OCI-LY1 (cell line): Measurements from ENCODE around the gene ACAA1.

ENCODE experiments used
- H2AFZ ChIP-seq: fragments of 200-600 bp; sonication (generic), shearing (Covaris generic); 2 replicates; pipeline ENCODE4 v1.6.0; 2014; ENCODE audit warnings: antibody characterized with exemption, mild to moderate bottlenecking, low read length
- H3F3A ChIP-seq: fragments of 200-600 bp; sonication (generic), shearing (Covaris generic); 2 replicates; pipeline ENCODE4 v1.6.0; 2014; ENCODE audit warnings: mild to moderate bottlenecking, antibody characterized with exemption, low read length, moderate library complexity; ENCODE audit not compliant: insufficient read depth
- H3K27ac ChIP-seq: fragments of 200-600 bp; sonication (generic); 2 replicates; pipeline ENCODE4 v1.5.1; 2014; ENCODE audit warnings: low read length, mixed run types, mild to moderate bottlenecking, low read depth; ENCODE audit not compliant: poor library complexity, severe bottlenecking
- H3K27me3 ChIP-seq: fragments of 200-600 bp; sonication (generic); 2 replicates; pipeline ENCODE4 v1.6.0; 2014; ENCODE audit warnings: antibody characterized with exemption, mild to moderate bottlenecking, low read length, moderate library complexity; ENCODE audit not compliant: insufficient read depth
- H3K36me3 ChIP-seq: fragments of 200-600 bp; sonication (generic); 2 replicates; pipeline ENCODE4 v1.6.1; 2014; ENCODE audit warnings: mild to moderate bottlenecking, antibody characterized with exemption, low read length, moderate library complexity, mixed read lengths; ENCODE audit not compliant: insufficient read depth
- H3K4me1 ChIP-seq: fragments of 200-600 bp; sonication (generic); 2 replicates; pipeline ENCODE4 v1.5.1; 2014; ENCODE audit warnings: mild to moderate bottlenecking, low read length, moderate library complexity; ENCODE audit not compliant: insufficient read depth, severe bottlenecking
- H3K4me2 ChIP-seq: fragments of 200-600 bp; sonication (generic), shearing (Covaris generic); 2 replicates; pipeline ENCODE4 v1.6.1; 2014; ENCODE audit warnings: low read length
- H3K4me3 ChIP-seq: fragments of 200-600 bp; sonication (generic); 2 replicates; pipeline ENCODE4 v1.5.1; 2014; ENCODE audit warnings: low read length, low read depth, mild to moderate bottlenecking, mixed read lengths; ENCODE audit not compliant: poor library complexity, severe bottlenecking
- H3K79me2 ChIP-seq: fragments of 200-600 bp; shearing (Covaris generic); 2 replicates; pipeline ENCODE4 v1.6.1; 2016; ENCODE audit warnings: mixed run types, low read length, mixed read lengths; ENCODE audit not compliant: insufficient read depth
- H3K9ac ChIP-seq: fragments of 200-600 bp; sonication (generic), shearing (Covaris generic); 2 replicates; pipeline ENCODE4 v1.6.1; 2014; ENCODE audit warnings: mild to moderate bottlenecking, low read length, mixed read lengths
- H3K9me2 ChIP-seq: fragments of 200-600 bp; sonication (generic), shearing (Covaris generic); 2 replicates; pipeline ENCODE4 v1.6.1; 2014; ENCODE audit warnings: low read depth, mild to moderate bottlenecking, low read length, mixed read lengths
- H3K9me3 ChIP-seq: fragments of 200-600 bp; shearing (Covaris generic); 2 replicates; pipeline ENCODE4 v1.6.1; 2014; ENCODE audit warnings: low read length, mixed read lengths
- H4K20me1 ChIP-seq: fragments of 200-600 bp; sonication (generic), shearing (Covaris generic); 2 replicates; pipeline ENCODE4 v1.6.0; 2016; ENCODE audit warnings: mild to moderate bottlenecking, low read length; ENCODE audit not compliant: insufficient read depth
- CTCF ChIP-seq: fragments of 200-600 bp; sonication (generic), shearing (Covaris generic); IDR thresholded peaks from 2 replicates; pipeline ENCODE4 v1.5.1; 2017; ENCODE audit warnings: mild to moderate bottlenecking, antibody characterized with exemption, low read length, moderate library complexity, mixed read lengths
- EZH2 ChIP-seq: fragments of 200-600 bp; sonication (generic), shearing (Covaris generic); IDR thresholded peaks from 2 replicates; pipeline ENCODE4 v1.8.0; 2017; ENCODE audit warnings: borderline replicate concordance, mixed run types, mild to moderate bottlenecking, antibody characterized with exemption, low read length, moderate library complexity, mixed read lengths

Gene ACAA1

GRCh38 chr3:38122712-38123290 lies 14.1 kb downstream of the ACAA1 start:
- H3K9me3 ChIP-seq, result no peaks in the 10 kb centered on the region
- no peaks in the 10 kb centered on the region for H3K27me3 ChIP-seq
- no peaks in the 10 kb centered on the region for H3K79me2 ChIP-seq
- H3K36me3 ChIP-seq, result peaks cover 55% of the 10 kb centered on the region
- H4K20me1 ChIP-seq, result no peaks in the 10 kb centered on the region
- no peak for TF ChIP-seq EZH2
- no peak for TF ChIP-seq CTCF
- no peak overlapping the region for H2AFZ ChIP-seq
- H3K27ac ChIP-seq, result no peak overlapping the region
- no peak overlapping the region for H3K4me3 ChIP-seq
- H3K4me1 ChIP-seq, result no peaks in the 10 kb centered on the region
- H3K9ac ChIP-seq, result no peak overlapping the region
- no peaks in the 10 kb centered on the region for H3K9me2 ChIP-seq
- no peaks in the 10 kb centered on the region for H3F3A ChIP-seq
- H3K4me2 ChIP-seq, result no peak overlapping the region

DNA sequence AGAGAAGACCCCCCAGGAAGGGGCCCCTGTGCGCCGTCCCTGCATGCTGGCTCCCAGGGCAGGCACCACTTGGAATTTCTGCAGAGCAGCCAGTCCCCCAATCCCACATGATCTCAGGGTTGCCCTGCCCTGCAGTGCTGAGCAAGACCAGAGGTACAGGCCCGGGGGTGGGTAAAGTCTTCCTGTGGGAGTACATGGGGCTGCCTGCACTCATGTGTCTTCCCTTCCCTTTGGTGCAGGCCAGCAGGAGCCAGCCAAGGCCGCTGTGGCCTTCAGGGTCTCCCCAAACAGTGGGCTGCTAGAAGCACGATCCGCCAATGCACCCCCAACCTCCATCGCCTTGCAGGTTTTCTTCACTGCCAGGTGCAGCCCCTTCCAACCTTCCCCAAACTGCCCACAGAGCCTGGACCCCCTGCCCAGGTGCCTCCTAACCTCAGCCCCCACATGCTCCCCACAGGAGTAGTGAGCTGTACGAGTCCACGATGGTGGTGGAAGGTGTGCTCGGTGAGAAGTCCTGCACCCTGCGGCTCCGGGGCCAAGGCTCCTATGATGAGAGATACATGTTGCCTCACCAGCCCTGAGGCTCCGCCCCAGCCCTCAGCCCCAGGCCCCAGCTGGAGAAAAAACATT lies 15.0 kb downstream of the ACAA1 start:
- H3K9me3 ChIP-seq, result no peaks in the 10 kb centered on the region
- no peaks in the 10 kb centered on the region for H4K20me1 ChIP-seq
- H3K9me2 ChIP-seq, result no peaks in the 10 kb centered on the region
- H3K9ac ChIP-seq, result no peak overlapping the region
- H2AFZ ChIP-seq, result no peak overlapping the region
- H3F3A ChIP-seq, result no peaks in the 10 kb centered on the region
- H3K27me3 ChIP-seq, result no peaks in the 10 kb centered on the region
- TF ChIP-seq CTCF, result no peak
- peaks cover 48% of the 10 kb centered on the region for H3K36me3 ChIP-seq
- no peak overlapping the region for H3K27ac ChIP-seq
- H3K4me3 ChIP-seq, result no peak overlapping the region
- no peaks in the 10 kb centered on the region for H3K4me1 ChIP-seq
- no peak overlapping the region for H3K4me2 ChIP-seq
- H3K79me2 ChIP-seq, result no peaks in the 10 kb centered on the region

- Histone ChIP-seq H3K9ac (no peak overlapping the region), H3K27ac (no peak overlapping the region), H3K4me1 (no peaks in the 10 kb centered on the region), H3K9me2 (no peaks in the 10 kb centered on the region), H4K20me1 (no peaks in the 10 kb centered on the region), H3K4me3 (no peak overlapping the region), H3K36me3 (peaks cover 42% of the 10 kb centered on the region), H3K4me2 (no peak overlapping the region), H2AFZ (no peak overlapping the region), H3K9me3 (no peaks in the 10 kb centered on the region), H3F3A (no peaks in the 10 kb centered on the region), H3K79me2 (no peaks in the 10 kb centered on the region), H3K27me3 (no peaks in the 10 kb centered on the region)
- TF ChIP-seq EZH2 (no peak), CTCF (no peak)
Measured at GRCh38 chr3:38121451-38121831, 15.5 kb downstream of the ACAA1 start.
